Pancreas (tissue), 10 donors: Measurements from ENCODE around the gene MLIP. TPM values are rescaled to one million over a fixed set of nuclear protein-coding genes. Genes with fewer than 3 reads are reported as not detected.

Experiments
- ATAC-seq, 4 donors: fragments of 200-7000 bp; cut with Tn5 transposase; one replicate each; pipeline versions ENCODE4 v1.8.0 to v1.9.1; 2020; ENCODE audit warnings: mild to moderate bottlenecking in 4 of 4, moderate library complexity in 4 of 4
- DNase-seq, 6 donors: peaks; one replicate each; pipeline ENCODE4 v3.0.0-alpha.2; 2020
- FAIRE-seq: peaks from 2 replicates; lab custom pipeline; 2012; peaks lifted over from hg19 to GRCh38; lab: Jason Lieb, UNC
- H3K27ac ChIP-seq, 4 donors: fragments of 200-600 bp; sonication (generic); 1 replicate in 3 of 4; 2 replicates in 1 of 4; pipeline versions ENCODE4 v1.5.0 to v1.8.0; 2020
- H3K27me3 ChIP-seq, 4 donors: fragments of 200-600 bp; one replicate each; pipeline ENCODE4 v1.8.0; 2021
- H3K36me3 ChIP-seq, 3 donors: fragments of 200-600 bp; sonication (generic) in 1 of 3; one replicate each; pipeline versions ENCODE4 v1.5.0 to v1.8.0; 2020 to 2021
- H3K4me1 ChIP-seq, 3 donors: fragments of 200-600 bp; one replicate each; pipeline ENCODE4 v1.8.0; 2021
- H3K4me3 ChIP-seq, 4 donors: fragments of 200-600 bp; sonication (generic) in 2 of 4; one replicate each; pipeline versions ENCODE4 v1.5.0 to v1.8.0; 2020 to 2021
- H3K9me3 ChIP-seq, 4 donors: fragments of 200-600 bp; one replicate each; pipeline ENCODE4 v1.8.0; 2021
- WGBS, 2 donors: extraction: QIAGEN DNeasy Blood & Tissue Kit; methylation state at CpG; one replicate each; pipeline ENCODE4 v1.1.7; 2013; 5-methylcytosine and 5-hydroxymethylcytosine counted together
- intact Hi-C, 3 donors: fragments of 100-400 bp; cut with DNase I; formaldehyde crosslinking; loops; one replicate each; pipeline versions ENCODE4 v1.11.1 to v1.14.2; 2022
- polyA plus RNA-seq, 2 donors: library from polyadenylated mRNA; stranded (reverse); fragments of 200-250 nt; gene quantifications; one replicate each; pipeline ENCODE4 v1.2.3, GENCODE V29; 2013
- total RNA-seq, 6 donors: library from RNA; stranded (reverse); fragmentation: NEBNext Ultra II Directional in 4 of 6; extraction: Animal tissue kit (Norgen Biotek cat#: 25700) in 4 of 6; gene quantifications; one replicate each; pipeline versions ENCODE4 v1.2.1 to v1.2.4, GENCODE V29; 2021 to 2023
- TF ChIP-seq, protein P1 (sequence below), 4 donors: fragments of 200-600 bp; sonication (generic) in 3 of 4; IDR thresholded peaks; one replicate each; pipeline versions ENCODE4 v1.5.0 to v1.8.0; 2021; ENCODE audit warnings: antibody characterized with exemption in 4 of 4
- donor health status: healthy with polysubstance abuse.
- donor health status: DM: no; HTN: no; CAD: no; lungs with moderate emphysema.
- donor health status: DM: no; HTN: no; CAD: no.
- donor health status: control.
- donor health status: control.
- donor health status: Bipolar disorder and iron deficiency.
- donor health status: DM: yes; HTN: yes; CAD: no.
- donor health status: DM: no; HTN: no; CAD: no.
- donor health status: DM: no; HTN: no; CAD: no.
- donor health status: DM: yes; HTN: yes; CAD: no.

Gene MLIP
- total and polyA plus RNA-seq, 8 donors, result 0.32 to 5.8 (median 0.77) TPM

DNA sequence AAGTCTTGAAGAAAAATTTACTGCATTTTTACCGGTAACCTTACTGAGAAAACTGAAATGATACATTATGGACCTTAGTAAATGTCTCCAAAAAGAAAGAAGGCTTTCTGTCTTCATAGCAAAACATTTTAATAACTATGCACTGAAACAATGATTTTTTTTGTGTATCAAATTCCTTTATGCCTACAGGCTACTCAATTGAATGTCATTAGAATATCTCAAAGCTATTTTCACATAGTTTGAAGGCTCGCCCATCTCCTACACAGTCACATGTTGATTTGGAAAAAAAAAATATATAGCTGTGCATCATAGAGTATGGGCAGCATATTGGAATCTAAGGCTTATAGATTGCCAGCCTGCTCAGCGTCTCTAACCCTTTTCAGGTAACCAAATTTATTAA is 12.0 kb upstream of the MLIP start:
- H3K4me3 ChIP-seq, result no peak overlapping the region
- H3K4me1 ChIP-seq, result no peaks in the 10 kb centered on the region
- 56 to 70% methylated on average over 3 of the region's 3 CpGs for WGBS, 2 donors
- no peak for ATAC-seq
- H3K27me3 ChIP-seq, result no peaks in the 10 kb centered on the region
- H3K36me3 ChIP-seq, result no peaks in the 10 kb centered on the region
- intact Hi-C loops, result no loop called here
- no peak overlapping the region for H3K27ac ChIP-seq
- H3K9me3 ChIP-seq, result no peaks in the 10 kb centered on the region
- TF ChIP-seq, protein P1, sequence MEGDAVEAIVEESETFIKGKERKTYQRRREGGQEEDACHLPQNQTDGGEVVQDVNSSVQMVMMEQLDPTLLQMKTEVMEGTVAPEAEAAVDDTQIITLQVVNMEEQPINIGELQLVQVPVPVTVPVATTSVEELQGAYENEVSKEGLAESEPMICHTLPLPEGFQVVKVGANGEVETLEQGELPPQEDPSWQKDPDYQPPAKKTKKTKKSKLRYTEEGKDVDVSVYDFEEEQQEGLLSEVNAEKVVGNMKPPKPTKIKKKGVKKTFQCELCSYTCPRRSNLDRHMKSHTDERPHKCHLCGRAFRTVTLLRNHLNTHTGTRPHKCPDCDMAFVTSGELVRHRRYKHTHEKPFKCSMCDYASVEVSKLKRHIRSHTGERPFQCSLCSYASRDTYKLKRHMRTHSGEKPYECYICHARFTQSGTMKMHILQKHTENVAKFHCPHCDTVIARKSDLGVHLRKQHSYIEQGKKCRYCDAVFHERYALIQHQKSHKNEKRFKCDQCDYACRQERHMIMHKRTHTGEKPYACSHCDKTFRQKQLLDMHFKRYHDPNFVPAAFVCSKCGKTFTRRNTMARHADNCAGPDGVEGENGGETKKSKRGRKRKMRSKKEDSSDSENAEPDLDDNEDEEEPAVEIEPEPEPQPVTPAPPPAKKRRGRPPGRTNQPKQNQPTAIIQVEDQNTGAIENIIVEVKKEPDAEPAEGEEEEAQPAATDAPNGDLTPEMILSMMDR (IDR thresholded peaks at IDR 0.05), result no peak
- DNase-seq, result no peak
- FAIRE-seq, result no peak

DNA sequence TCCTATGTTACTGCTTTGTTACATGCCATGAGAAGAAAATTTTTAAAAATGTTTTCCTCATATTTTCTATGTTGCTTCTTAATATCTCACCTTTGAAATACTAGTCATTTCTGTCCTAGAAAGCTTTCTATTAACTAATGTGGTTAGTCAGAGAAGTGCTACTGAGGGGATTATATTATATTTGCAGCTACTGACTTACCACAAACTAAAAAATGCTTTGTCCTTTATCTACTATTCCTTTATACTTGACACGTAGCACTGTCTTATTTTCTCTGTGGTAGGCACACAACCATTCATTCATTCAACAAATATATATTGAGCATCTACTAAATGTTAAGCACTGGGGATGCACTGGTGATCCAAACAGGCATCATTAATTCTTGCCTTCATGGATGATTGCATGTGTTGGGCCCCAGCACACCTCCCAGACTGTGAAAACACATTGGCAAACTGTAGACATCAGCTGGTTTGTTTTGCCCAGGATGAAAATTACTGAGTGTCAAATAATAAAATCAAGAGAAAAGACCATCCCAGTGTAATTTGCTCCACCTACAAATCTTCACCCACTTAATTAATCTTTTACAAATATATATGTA is 10.7 kb upstream of the MLIP start:
- Histone ChIP-seq H3K4me1 (no peaks in the 10 kb centered on the region), H3K9me3 (no peaks in the 10 kb centered on the region), H3K4me3 (no peak overlapping the region), H3K27ac (no peak overlapping the region), H3K36me3 (no peaks in the 10 kb centered on the region), H3K27me3 (no peaks in the 10 kb centered on the region)
- no peak for ATAC-seq
- intact Hi-C loops, result no loop called here
- FAIRE-seq, result no peak
- TF ChIP-seq, protein P1 (IDR thresholded peaks at IDR 0.05), result no peak
- WGBS, 2 donors, result 53 to 70% methylated on average over 1 of the region's 1 CpG
- DNase-seq, result no peak

DNA sequence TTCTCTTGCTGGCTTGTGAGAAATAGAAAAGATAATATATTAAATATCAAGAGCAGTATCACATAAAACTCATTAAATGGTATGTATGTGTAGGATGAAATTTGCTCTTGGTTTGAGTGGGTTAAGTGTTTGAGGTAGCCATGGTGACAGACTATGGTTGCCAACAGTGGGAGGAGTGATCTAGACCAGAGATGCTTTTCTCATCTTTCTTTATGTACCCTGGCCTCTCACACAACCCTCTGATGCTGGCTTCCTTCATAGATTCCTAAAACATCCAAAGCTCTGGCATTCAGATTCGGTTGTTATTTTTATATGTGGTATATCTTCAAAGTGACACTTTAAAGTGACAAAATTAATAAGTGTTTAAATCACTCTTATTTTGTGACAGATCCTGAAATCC is 9.0 kb upstream of the MLIP start:
- TF ChIP-seq, protein P1 (IDR thresholded peaks at IDR 0.05), result no peak
- no peak for ATAC-seq
- no peak for DNase-seq
- Histone ChIP-seq H3K9me3 (no peaks in the 10 kb centered on the region), H3K27ac (no peak overlapping the region), H3K4me3 (no peak overlapping the region), H3K27me3 (no peaks in the 10 kb centered on the region), H3K4me1 (no peaks in the 10 kb centered on the region), H3K36me3 (no peaks in the 10 kb centered on the region)
- intact Hi-C loops, result no loop called here
- FAIRE-seq, result no peak
- 22 to 51% methylated on average over 1 of the region's 1 CpG for WGBS, 2 donors

DNA sequence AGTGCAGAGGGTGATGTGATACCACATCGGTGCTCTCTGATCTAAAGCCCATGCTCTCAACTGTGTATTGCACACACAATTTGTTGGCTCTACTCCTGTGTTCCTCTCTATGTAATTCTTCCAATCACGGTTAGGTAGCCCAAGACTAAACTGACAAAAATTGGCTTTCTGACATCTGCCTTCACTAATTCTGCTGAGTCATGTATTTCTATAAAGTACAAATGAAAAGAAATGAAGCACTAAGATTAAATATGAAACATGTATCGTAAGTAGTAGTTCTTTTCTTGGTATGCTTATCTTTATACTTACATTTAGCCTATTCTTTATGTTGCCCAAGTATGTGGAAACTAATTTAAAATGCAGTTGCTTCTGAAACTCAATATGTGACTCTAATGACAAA is 7.7 kb upstream of the MLIP start:
- ATAC-seq (no peak), DNase-seq (no peak), FAIRE-seq (no peak)
- 60 to 72% methylated on average over 3 of the region's 3 CpGs for WGBS, 2 donors
- H3K36me3 ChIP-seq, result no peaks in the 10 kb centered on the region
- H3K27me3 ChIP-seq, result no peaks in the 10 kb centered on the region
- TF ChIP-seq, protein P1 (IDR thresholded peaks at IDR 0.05), result no peak
- intact Hi-C loops, result no loop called here
- H3K4me3 ChIP-seq, result no peak overlapping the region
- H3K9me3 ChIP-seq, result no peaks in the 10 kb centered on the region
- H3K4me1 ChIP-seq, result no peaks in the 10 kb centered on the region
- no peak overlapping the region for H3K27ac ChIP-seq

DNA sequence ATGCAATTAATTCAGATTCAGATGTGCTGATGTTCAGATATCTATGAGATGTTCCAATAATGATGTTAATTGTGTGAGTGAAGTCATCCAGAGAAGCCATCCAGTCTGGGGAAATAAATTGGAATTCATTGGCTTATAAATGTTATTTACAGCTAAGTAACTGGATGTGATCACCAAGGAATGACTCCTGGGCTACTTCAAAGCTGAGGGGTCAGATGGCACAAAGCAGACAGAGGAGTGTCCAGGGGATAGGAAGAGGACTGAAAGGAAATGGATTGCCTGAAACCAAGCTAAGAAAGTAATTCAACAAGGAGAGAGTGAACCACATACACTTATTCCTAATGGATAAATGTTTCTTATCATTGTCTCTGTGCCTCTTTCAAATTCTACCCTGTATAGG is 4.5 kb upstream of the MLIP start:
- intact Hi-C loops, result no loop called here
- ATAC-seq (no peak), DNase-seq (no peak), FAIRE-seq (no peak)
- no peak overlapping the region for H3K4me3 ChIP-seq
- H3K36me3 ChIP-seq, result no peaks in the 10 kb centered on the region
- H3K27ac ChIP-seq, result no peak overlapping the region
- TF ChIP-seq, protein P1 (IDR thresholded peaks at IDR 0.05), result no peak
- no peaks in the 10 kb centered on the region for H3K4me1 ChIP-seq
- no peaks in the 10 kb centered on the region for H3K27me3 ChIP-seq
- no peaks in the 10 kb centered on the region for H3K9me3 ChIP-seq
